Measurements from ENCODE around the gene PEAK1.

DNA sequence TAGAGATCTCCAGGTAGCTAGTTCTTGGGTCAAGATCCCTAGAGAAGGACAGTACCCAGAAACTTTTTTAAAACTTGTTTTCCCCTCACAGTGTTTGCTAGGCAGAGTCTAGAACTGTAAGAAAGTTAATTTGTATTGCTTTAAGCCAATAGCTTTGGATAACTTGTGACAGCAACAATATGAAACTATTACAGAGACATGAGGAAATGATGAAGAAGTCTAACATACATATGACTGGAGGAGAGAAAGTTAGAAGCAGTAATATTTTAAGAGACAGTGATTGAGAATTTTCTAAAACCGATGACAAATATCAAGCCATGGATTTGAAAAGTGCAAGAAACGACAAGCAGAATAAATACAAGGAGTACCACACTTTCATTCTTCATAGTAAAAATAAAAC, 10.7 kb upstream of the PEAK1 start:
- TF ChIP-seq, protein P1, sequence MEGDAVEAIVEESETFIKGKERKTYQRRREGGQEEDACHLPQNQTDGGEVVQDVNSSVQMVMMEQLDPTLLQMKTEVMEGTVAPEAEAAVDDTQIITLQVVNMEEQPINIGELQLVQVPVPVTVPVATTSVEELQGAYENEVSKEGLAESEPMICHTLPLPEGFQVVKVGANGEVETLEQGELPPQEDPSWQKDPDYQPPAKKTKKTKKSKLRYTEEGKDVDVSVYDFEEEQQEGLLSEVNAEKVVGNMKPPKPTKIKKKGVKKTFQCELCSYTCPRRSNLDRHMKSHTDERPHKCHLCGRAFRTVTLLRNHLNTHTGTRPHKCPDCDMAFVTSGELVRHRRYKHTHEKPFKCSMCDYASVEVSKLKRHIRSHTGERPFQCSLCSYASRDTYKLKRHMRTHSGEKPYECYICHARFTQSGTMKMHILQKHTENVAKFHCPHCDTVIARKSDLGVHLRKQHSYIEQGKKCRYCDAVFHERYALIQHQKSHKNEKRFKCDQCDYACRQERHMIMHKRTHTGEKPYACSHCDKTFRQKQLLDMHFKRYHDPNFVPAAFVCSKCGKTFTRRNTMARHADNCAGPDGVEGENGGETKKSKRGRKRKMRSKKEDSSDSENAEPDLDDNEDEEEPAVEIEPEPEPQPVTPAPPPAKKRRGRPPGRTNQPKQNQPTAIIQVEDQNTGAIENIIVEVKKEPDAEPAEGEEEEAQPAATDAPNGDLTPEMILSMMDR (IDR thresholded peaks at IDR 0.05; ENCODE audit: insufficient read depth, low read length) = no peak
- TF ChIP-seq POLR2AphosphoS5 (IDR thresholded peaks at IDR 0.05; ENCODE audit: low read depth) = no peak
